A549 (cell line): ENCODE results near the gene CFAP44. TPM values are rescaled to one million over a fixed set of nuclear protein-coding genes. Genes with fewer than 3 reads are reported as not detected.
"Not testable (repeated sequence)": the region's sequence is repeated elsewhere in the genome, so short reads cannot be mapped to it uniquely, and the experiment has no call there.

ENCODE experiments used
- ATAC-seq, 2 experiments: fragments of 200-7000 bp in 1 of 2; fragments of >200 bp in 1 of 2; cut with Nextera tagmentation in 1 of 2; cut with Tn5 transposase in 1 of 2; 3 replicates each; pipeline versions ENCODE4 v1.8.0 to v1.9.1; 2018 to 2020; ENCODE audit warnings: mild to moderate bottlenecking in 1 of 2, moderate library complexity in 1 of 2
- CTCF ChIA-PET: fragments of 300-600 bp; sonication (Branson Sonifier 250); formaldehyde crosslinking; extraction: SDS; loops from one replicate; lab custom pipeline; 2021; ENCODE audit warnings: antibody characterized with exemption, inconsistent platforms; lab: Yijun Ruan, JAX
- POLR2A ChIA-PET: fragments of 350-600 bp; formaldehyde crosslinking; extraction: SDS; loops from one replicate; lab custom pipeline; 2021; ENCODE audit warnings: antibody characterized with exemption, inconsistent platforms; lab: Yijun Ruan, JAX
- DNase-seq, 2 experiments: peaks; one replicate each; pipeline versions ENCODE4 v3.0.0 to v3.0.0-alpha.2; 2011 to 2016; ENCODE audit warnings: low read depth in 1 of 2, low spot score in 1 of 2
- FAIRE-seq: peaks from 2 replicates; lab custom pipeline; 2011; peaks lifted over from hg19 to GRCh38; lab: Jason Lieb, UNC
- H3K27ac ChIP-seq, 2 experiments: fragments of >200 bp; sonication (Bioruptor Twin); formaldehyde crosslinking; 3 replicates each; pipeline ENCODE4 v1.5.1; 2016 to 2017
- H3K4me1 ChIP-seq: fragments of >200 bp; sonication (Bioruptor Twin); formaldehyde crosslinking; 3 replicates; pipeline ENCODE4 v1.6.1; 2016
- H3K4me2 ChIP-seq: fragments of >200 bp; sonication (Bioruptor Twin); formaldehyde crosslinking; 3 replicates; pipeline ENCODE4 v1.6.1; 2016
- H3K4me3 ChIP-seq: fragments of >200 bp; sonication (Bioruptor Twin); formaldehyde crosslinking; 3 replicates; pipeline ENCODE4 v1.5.1; 2016
- H3K9me3 ChIP-seq: fragments of >200 bp; sonication (Bioruptor Twin); formaldehyde crosslinking; 3 replicates; pipeline ENCODE4 v1.6.1; 2016
- CBX2 ChIP-seq: fragments of 200-600 bp; sonication (generic); IDR thresholded peaks from 2 replicates; pipeline ENCODE4 v1.6.1; 2016; ENCODE audit warnings: low read depth, mild to moderate bottlenecking, borderline replicate concordance
- CBX8 ChIP-seq: fragments of 200-600 bp; sonication (generic); IDR thresholded peaks from 2 replicates; pipeline ENCODE4 v1.6.1; 2016
- CHD2 ChIP-seq: fragments of 150-350 bp; IDR thresholded peaks from 2 replicates; pipeline ENCODE4 v1.6.1; 2014; ENCODE audit warnings: low read length; ENCODE audit not compliant: partially characterized antibody
- ESRRA ChIP-seq: fragments of 150-350 bp; IDR thresholded peaks from 2 replicates; pipeline ENCODE4 v1.6.1; 2014; ENCODE audit warnings: mild to moderate bottlenecking, low read length, borderline replicate concordance
- HOXB5 ChIP-seq: fragments of 250-450 bp; sonication (Bioruptor Pico); IDR thresholded peaks from 2 replicates; pipeline ENCODE4 v1.5.0; 2020; ENCODE audit warnings: mild to moderate bottlenecking, moderate library complexity
- JUN ChIP-seq, 2 experiments: fragments of >200 bp; sonication (Bioruptor Twin); formaldehyde crosslinking; IDR thresholded peaks; 2 replicates in 1 of 2; 3 replicates in 1 of 2; pipeline ENCODE4 v1.6.1; 2016 to 2017
- MAFK ChIP-seq: fragments of 450-650 bp; IDR thresholded peaks from 2 replicates; pipeline ENCODE4 v1.6.1; 2014; ENCODE audit not compliant: partially characterized antibody
- MYC ChIP-seq: IDR thresholded peaks from 2 replicates; pipeline ENCODE4 v1.6.1; 2012; ENCODE audit warnings: mild to moderate bottlenecking, inconsistent platforms, low read length, improper control_type of control experiment, borderline replicate concordance
- POLR2A ChIP-seq: IDR thresholded peaks from 2 replicates; pipeline ENCODE4 v1.6.1; 2012; ENCODE audit warnings: mild to moderate bottlenecking, low read length
- RAD21 ChIP-seq, 2 experiments: fragments of >200 bp in 1 of 2; sonication (Bioruptor Twin) in 1 of 2; formaldehyde crosslinking in 1 of 2; IDR thresholded peaks in 1 of 2; conservative IDR thresholded peaks in 1 of 2; 2 replicates in 1 of 2; 3 replicates in 1 of 2; pipeline ENCODE4 v1.6.1; 2012 to 2018; ENCODE audit warnings: inconsistent platforms in 1 of 2
- REST ChIP-seq: fragments of 200-600 bp; sonication (generic); IDR thresholded peaks from 2 replicates; pipeline ENCODE4 v1.6.1; 2016; ENCODE audit warnings: antibody characterized with exemption, mild to moderate bottlenecking, moderate library complexity
- SREBF2 ChIP-seq: fragments of 450-650 bp; IDR thresholded peaks from 2 replicates; pipeline ENCODE4 v1.6.1; 2014; ENCODE audit warnings: mild to moderate bottlenecking, moderate library complexity
- USF2 ChIP-seq: fragments of 450-650 bp; IDR thresholded peaks from 2 replicates; pipeline ENCODE4 v1.6.1; 2014; ENCODE audit warnings: antibody characterized with exemption
- ZC3H11A ChIP-seq: fragments of 450-650 bp; IDR thresholded peaks from 2 replicates; pipeline ENCODE4 v1.6.1; 2014; ENCODE audit warnings: antibody characterized with exemption, mild to moderate bottlenecking
- WGBS: methylation state at CpG from one replicate; pipeline ENCODE4 v1.1.6; 2017; ENCODE audit errors: missing lambda C conversion rate; 5-methylcytosine and 5-hydroxymethylcytosine counted together
- polyA plus RNA-seq, 4 experiments: library from polyadenylated mRNA; depleted of rRNA in 3 of 4; stranded (reverse); fragments of >200 nt; fragmentation: RNase III in 1 of 4; extraction: RNeasy Plus Mini Kit Qiagen cat#74134 plus additional on column Dnase treatment in 1 of 4; gene quantifications; 2 replicates in 3 of 4; 3 replicates in 1 of 4; pipeline ENCODE4 v1.2.3, GENCODE V29; 2011 to 2017
- TF ChIP-seq, protein P1 (sequence below): fragments of >200 bp; sonication (Bioruptor Twin); formaldehyde crosslinking; IDR thresholded peaks from 3 replicates; pipeline ENCODE4 v1.6.1; 2016

The CFAP44 gene
- polyA plus RNA-seq, 2 of the 4 experiments (the other 2 are of a cell fraction): 4.5 to 9.4 TPM

GRCh38 chr3:113468539-113468938 is 27.2 kb upstream of the CFAP44 start:
- ATAC-seq: no peak
- H3K9me3 ChIP-seq: no peaks in the 10 kb centered on the region
- DNase-seq: no peak
- WGBS: 98% methylated on average over 2 of the region's 2 CpGs
- no peak for FAIRE-seq
- no peaks in the 10 kb centered on the region for H3K4me1 ChIP-seq
- TF ChIP-seq REST (no peak), ZC3H11A (no peak), MAFK (no peak)
- ChIA-PET CTCF (interaction anchor here (0.7 kb wide), 1 partner anchor 11 kb away, joined by 3 read pairs; no protein-coding TSS in a partner anchor), POLR2A (no interaction called here)
- H3K27ac ChIP-seq: no peak overlapping the region
- no peak overlapping the region for H3K4me2 ChIP-seq
- H3K4me3 ChIP-seq: no peak overlapping the region

DNA sequence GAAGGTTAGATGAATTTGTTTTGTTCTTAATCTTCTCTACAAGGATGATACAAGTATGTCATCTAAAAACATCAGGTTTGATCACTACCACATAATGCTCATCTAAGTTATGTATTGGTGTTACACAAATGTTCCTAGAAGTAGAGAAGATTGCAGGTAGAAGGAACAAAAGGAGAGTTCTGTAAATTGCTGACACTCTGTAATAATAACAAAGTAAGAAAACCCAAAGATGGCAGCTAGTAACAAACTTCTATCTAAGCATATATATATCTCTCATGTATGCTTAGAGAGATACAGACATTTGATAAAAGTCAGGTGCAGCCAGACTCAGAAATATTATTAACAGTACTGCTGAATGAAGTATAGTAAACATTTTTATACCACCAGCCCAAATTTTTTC is 20.2 kb upstream of the CFAP44 start:
- Histone ChIP-seq H3K4me2 (no peak overlapping the region), H3K4me3 (no peak overlapping the region)
- DNase-seq: no peak
- TF ChIP-seq ESRRA (no peak), CBX8 (no peak), CHD2 (no peak), MAFK (peak; percentile 26)
- TF ChIP-seq, all 56 proteins: peak for 1
- FAIRE-seq (no peak), ATAC-seq (no peak)
- POLR2A ChIA-PET: no interaction called here
- Histone ChIP-seq H3K9me3 (no peaks in the 10 kb centered on the region), H3K27ac (no peak overlapping the region), H3K4me1 (no peaks in the 10 kb centered on the region)
- CTCF ChIA-PET: no interaction called here

- DNase-seq, FAIRE-seq, CTCF ChIA-PET, H3K4me3 ChIP-seq, POLR2A ChIA-PET, ATAC-seq, H3K4me1 ChIP-seq, H3K27ac ChIP-seq, H3K4me2 ChIP-seq, H3K9me3 ChIP-seq: not testable (repeated sequence)
- WGBS: 95% methylated on average over 19 of the region's 27 CpGs
Measured at GRCh38 chr3:113458554-113458953, 17.3 kb upstream of the CFAP44 start.

DNA sequence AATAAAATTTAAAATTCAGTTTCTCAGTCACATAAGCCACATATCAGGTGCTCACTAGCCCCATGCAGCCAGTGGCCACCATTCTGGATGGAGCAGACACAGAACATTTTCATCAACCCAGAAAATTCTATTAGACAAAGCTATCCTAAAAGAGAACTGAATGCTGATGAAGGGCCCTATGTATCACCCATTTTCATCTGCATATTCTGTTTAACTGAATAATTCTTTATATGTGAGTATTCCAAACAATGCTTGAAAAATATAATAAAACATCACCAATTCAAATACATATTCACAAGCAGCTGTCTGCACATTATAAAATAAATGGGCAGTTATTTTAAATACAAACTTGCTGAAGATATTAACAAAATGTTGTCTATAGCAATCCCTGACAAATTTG is 14.2 kb upstream of the CFAP44 start:
- no peak for FAIRE-seq

More for the DNA sequence above, 14.2 kb upstream of the CFAP44 start:
- Histone ChIP-seq H3K27ac (no peak overlapping the region), H3K4me2 (no peak overlapping the region), H3K4me1 (no peaks in the 10 kb centered on the region), H3K9me3 (no peaks in the 10 kb centered on the region), H3K4me3 (no peak overlapping the region)
- TF ChIP-seq CBX2 (no peak), ESRRA (no peak), HOXB5 (no peak), POLR2A (no peak), USF2 (no peak), JUN (IDR thresholded peaks at IDR 0.05) (no peak), RAD21 (conservative IDR thresholded peaks at IDR 0.05 in 1 of 2, IDR thresholded peaks at IDR 0.05 in 1 of 2) (no peak), MYC (no peak), SREBF2 (no peak)
- TF ChIP-seq, protein P1, sequence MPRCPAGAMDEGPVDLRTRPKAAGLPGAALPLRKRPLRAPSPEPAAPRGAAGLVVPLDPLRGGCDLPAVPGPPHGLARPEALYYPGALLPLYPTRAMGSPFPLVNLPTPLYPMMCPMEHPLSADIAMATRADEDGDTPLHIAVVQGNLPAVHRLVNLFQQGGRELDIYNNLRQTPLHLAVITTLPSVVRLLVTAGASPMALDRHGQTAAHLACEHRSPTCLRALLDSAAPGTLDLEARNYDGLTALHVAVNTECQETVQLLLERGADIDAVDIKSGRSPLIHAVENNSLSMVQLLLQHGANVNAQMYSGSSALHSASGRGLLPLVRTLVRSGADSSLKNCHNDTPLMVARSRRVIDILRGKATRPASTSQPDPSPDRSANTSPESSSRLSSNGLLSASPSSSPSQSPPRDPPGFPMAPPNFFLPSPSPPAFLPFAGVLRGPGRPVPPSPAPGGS: no peak
- POLR2A ChIA-PET: no interaction called here
- CTCF ChIA-PET: interaction anchor here (1.0 kb wide), 1 partner anchor 17 kb away, joined by 3 read pairs; no protein-coding TSS in a partner anchor
- no peak for ATAC-seq
- DNase-seq: no peak
